Astrocyte of the spinal cord (primary cell): ENCODE results near the gene ONECUT2.
"Not testable (repeated sequence)": the region's sequence is repeated elsewhere in the genome, so short reads cannot be mapped to it uniquely, and the experiment has no call there.

Experiments
- DNase-seq: peaks from one replicate; pipeline ENCODE4 v3.0.0; 2011; ENCODE audit warnings: low read depth, low spot score
- H3K4me3 ChIP-seq: 2 replicates; pipeline ENCODE4 v1.5.1; 2011; ENCODE audit warnings: low read depth, mild to moderate bottlenecking, low read length, moderate library complexity
- CTCF ChIP-seq: IDR thresholded peaks from 2 replicates; pipeline ENCODE4 v1.5.1; 2012; ENCODE audit warnings: low read depth, mild to moderate bottlenecking, low read length, inconsistent platforms
- in situ Hi-C: cut with HindIII; loops from 2 replicates; pipeline ENCODE4 v1.10.0; 2017; ENCODE audit warnings: low sequenced_read_pairs

ONECUT2 gene

GRCh38 chr18:57434536-57435494 lies at the start of gene ONECUT2:
Gene ONECUT2, plus strand, starts transcription at chr18:57435374. Its CDS starts 343 bp downstream, at chr18:57435717.
- in situ Hi-C loops: no loop called here
- peak; percentile 90 for DNase-seq
- H3K4me3 ChIP-seq: peak within 1 kb of the TSS; percentile 46
- TF ChIP-seq CTCF: no peak

GRCh38 chr18:57389271-57389670 lies 45.9 kb upstream of the ONECUT2 start:
- TF ChIP-seq CTCF: no peak
- DNase-seq: no peak
- no peak overlapping the region for H3K4me3 ChIP-seq
- in situ Hi-C loops: no loop called here

GRCh38 chr18:57390044-57390443 lies 45.1 kb upstream of the ONECUT2 start:
- TF ChIP-seq CTCF: no peak
- no peak for DNase-seq
- no peak overlapping the region for H3K4me3 ChIP-seq
- in situ Hi-C loops: no loop called here

- H3K4me3 ChIP-seq, DNase-seq, in situ Hi-C loops: not testable (repeated sequence)
These were observed 40.4 kb upstream of the ONECUT2 start for GRCh38 chr18:57394749-57395148.

- in situ Hi-C loops, H3K4me3 ChIP-seq, DNase-seq: not testable (repeated sequence)
These were observed 38.3 kb upstream of the ONECUT2 start for GRCh38 chr18:57396831-57397230.

GRCh38 chr18:57397440-57398132 lies 37.6 kb upstream of the ONECUT2 start:
- in situ Hi-C loops: no loop called here
- no peak overlapping the region for H3K4me3 ChIP-seq
- no peak for TF ChIP-seq CTCF
- DNase-seq: peak; percentile 14

GRCh38 chr18:57404345-57404744 lies 30.8 kb upstream of the ONECUT2 start:
- in situ Hi-C loops: no loop called here
- H3K4me3 ChIP-seq: no peak overlapping the region
- no peak for DNase-seq
- no peak for TF ChIP-seq CTCF
